HAP-1 (cell line): ENCODE results near the gene KCNN3.
A peak's percentile ranks its signal among the peaks of the same experiment; 100 is the strongest.

Experiments used
- DNase-seq, 2 experiments: peaks; one replicate each; pipeline ENCODE4 v3.0.0-alpha.2; 2016 to 2020; ENCODE audit warnings: low spot score in 2 of 2
- H3K27me3 ChIP-seq: fragments of 250-450 bp; sonication (Bioruptor Pico); 2 replicates; pipeline ENCODE4 v1.5.1; 2020; ENCODE audit warnings: low read depth, mild to moderate bottlenecking, moderate library complexity
- H3K36me3 ChIP-seq: fragments of 250-450 bp; sonication (Bioruptor Pico); replicated peaks from 2 replicates; pipeline ENCODE4 v1.5.1; 2020; ENCODE audit warnings: mild to moderate bottlenecking
- H3K4me1 ChIP-seq: fragments of 250-450 bp; sonication (Bioruptor Pico); 2 replicates; pipeline ENCODE4 v1.5.1; 2020; ENCODE audit warnings: mild to moderate bottlenecking
- H3K4me3 ChIP-seq: fragments of 250-450 bp; sonication (Bioruptor Pico); 2 replicates; pipeline ENCODE4 v1.5.1; 2020; ENCODE audit warnings: mild to moderate bottlenecking, moderate library complexity
- H3K9me3 ChIP-seq: fragments of 250-450 bp; sonication (Bioruptor Pico); 2 replicates; pipeline ENCODE4 v1.5.1; 2020; ENCODE audit warnings: mild to moderate bottlenecking, moderate library complexity
- in situ Hi-C: fragments of 300-500 bp; cut with MboI; formaldehyde crosslinking; loops from 3 replicates; pipeline ENCODE4 v1.14.3; 2020; ENCODE audit warnings: low sequenced_read_pairs, inconsistent platforms, mixed read lengths

The KCNN3 gene

DNA sequence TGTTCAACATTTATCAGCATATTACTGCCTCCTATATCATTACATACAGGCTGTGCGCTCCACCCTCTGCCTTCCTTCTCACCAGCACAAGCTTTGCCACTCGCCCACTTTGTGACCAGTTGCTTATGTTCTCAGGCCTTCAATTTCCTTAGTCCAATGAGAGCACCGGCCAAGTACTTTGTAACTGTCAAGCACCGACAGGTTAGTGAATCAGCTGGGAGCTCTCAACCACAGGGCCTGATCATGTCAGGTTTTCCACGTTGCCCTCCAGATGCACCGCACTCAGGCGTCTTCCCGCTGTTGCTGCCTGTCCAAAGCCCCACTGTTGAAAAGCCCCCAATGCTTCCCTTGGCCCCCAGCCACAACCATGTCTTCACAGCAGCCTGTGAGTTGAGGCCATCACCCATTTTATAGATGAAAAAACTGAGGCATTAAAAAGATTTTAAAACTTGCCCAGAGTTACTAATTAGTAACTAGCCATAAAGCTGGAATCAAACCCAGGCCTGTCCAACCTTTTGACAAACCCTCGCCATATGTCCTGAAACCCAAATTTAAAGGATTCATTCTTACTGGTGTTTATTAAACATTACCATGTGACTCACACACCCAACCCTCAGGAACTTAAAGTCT is 3.4 kb upstream of the KCNN3 start:
- H3K4me3 ChIP-seq: no peak overlapping the region
- in situ Hi-C loops: no loop called here
- H3K36me3 ChIP-seq: no peaks in the 10 kb centered on the region
- no peaks in the 10 kb centered on the region for H3K9me3 ChIP-seq
- peaks cover 13% of the 10 kb centered on the region for H3K4me1 ChIP-seq
- no peak for DNase-seq
- H3K27me3 ChIP-seq: no peaks in the 10 kb centered on the region

DNA sequence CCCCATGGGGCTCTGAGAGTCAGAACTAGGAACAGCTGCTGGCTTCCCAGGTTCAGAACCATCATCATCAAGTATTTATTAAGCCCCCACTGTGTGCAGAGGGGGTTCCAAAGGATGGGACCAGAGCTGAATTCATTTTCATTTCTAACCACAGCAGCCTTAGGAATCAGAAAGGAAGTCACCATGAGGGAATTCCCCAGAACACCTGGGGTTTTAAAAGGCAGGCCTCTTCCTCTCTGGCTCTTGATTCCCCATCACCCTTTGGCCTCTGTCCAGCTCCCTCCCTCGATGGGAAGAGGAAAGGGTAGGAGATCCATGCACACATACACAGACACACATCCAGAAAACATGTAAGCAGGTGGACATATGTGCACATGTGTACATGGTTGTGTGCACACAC is 1.3 kb upstream of the KCNN3 start:
- in situ Hi-C loops: no loop called here
- no peak for DNase-seq
- no peaks in the 10 kb centered on the region for H3K9me3 ChIP-seq
- no peaks in the 10 kb centered on the region for H3K36me3 ChIP-seq
- peaks cover 19% of the 10 kb centered on the region for H3K4me1 ChIP-seq
- no peak overlapping the region for H3K4me3 ChIP-seq
- H3K27me3 ChIP-seq: peaks cover 4% of the 10 kb centered on the region; the same call in 1 of the 2 replicates

DNA sequence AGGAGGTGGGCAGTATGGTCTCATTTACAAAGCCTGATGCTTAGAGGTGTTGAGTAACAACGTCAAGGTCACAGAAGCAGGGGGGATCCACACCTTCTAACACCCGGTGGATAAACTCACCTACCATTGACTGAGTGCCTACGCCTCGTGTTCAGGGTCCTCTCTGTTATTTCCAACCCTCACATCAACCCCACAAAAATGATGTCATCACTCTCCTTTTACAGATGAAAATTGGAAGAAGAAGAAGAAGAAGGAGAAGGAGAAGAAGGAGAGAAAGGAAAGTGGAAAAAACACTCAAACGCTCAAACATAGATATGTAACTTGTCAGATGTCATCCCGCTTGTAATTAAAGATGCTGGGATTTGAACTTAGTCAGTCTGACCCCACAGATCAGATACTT is 653 bp upstream of the KCNN3 start:
- H3K4me3 ChIP-seq: no peak overlapping the region
- no peaks in the 10 kb centered on the region for H3K9me3 ChIP-seq
- no peak for DNase-seq
- peaks cover 19% of the 10 kb centered on the region for H3K4me1 ChIP-seq
- in situ Hi-C loops: no loop called here
- H3K36me3 ChIP-seq: no peaks in the 10 kb centered on the region
- peaks cover 4% of the 10 kb centered on the region; the same call in 1 of the 2 replicates for H3K27me3 ChIP-seq

DNA sequence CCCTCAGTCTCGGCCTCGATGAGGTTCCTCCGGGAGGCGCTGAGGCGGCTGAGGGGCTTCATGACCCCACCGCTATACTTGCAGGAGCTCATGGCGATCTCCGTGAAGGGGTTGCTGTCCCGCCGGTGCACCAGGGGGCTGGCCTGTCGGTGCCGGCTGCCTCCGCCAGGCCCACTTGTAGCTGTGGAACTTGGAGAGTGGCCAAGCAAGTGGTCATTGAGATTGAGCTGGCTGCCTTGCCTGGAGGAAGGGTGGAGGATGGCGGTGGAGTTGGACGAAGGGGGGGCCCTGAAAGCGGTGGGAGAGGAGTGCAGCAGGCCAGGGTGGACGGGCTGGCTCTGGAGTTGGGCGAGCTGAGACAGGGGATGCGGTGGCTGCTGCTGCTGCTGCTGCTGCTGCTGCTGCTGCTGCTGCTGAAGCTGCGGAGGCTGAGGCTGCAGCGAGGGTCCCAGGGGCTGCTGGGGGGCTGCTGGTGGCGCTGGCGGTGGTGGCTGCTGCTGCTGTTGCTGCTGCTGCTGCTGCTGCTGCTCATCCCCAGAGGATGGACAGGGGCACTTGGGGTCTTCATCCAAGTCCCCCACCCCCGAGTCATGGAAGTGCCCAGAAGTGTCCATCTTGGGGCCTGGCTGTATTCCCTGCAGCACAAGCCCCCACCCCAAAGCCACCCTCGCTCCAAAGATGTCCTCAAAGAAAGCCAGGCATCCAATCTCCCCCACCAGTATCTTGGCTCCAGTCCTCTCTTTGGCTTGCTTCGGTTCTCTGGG is 548 bp downstream of the KCNN3 start:
- peak overlapping the region; percentile 22 for H3K4me3 ChIP-seq
- in situ Hi-C loops: no loop called here
- no peaks in the 10 kb centered on the region for H3K9me3 ChIP-seq
- peaks cover 4% of the 10 kb centered on the region; the same call in 1 of the 2 replicates for H3K27me3 ChIP-seq
- peak in 1 of 2 experiments; percentile 54 for DNase-seq
- H3K4me1 ChIP-seq: peaks cover 19% of the 10 kb centered on the region
- H3K36me3 ChIP-seq: no peaks in the 10 kb centered on the region

DNA sequence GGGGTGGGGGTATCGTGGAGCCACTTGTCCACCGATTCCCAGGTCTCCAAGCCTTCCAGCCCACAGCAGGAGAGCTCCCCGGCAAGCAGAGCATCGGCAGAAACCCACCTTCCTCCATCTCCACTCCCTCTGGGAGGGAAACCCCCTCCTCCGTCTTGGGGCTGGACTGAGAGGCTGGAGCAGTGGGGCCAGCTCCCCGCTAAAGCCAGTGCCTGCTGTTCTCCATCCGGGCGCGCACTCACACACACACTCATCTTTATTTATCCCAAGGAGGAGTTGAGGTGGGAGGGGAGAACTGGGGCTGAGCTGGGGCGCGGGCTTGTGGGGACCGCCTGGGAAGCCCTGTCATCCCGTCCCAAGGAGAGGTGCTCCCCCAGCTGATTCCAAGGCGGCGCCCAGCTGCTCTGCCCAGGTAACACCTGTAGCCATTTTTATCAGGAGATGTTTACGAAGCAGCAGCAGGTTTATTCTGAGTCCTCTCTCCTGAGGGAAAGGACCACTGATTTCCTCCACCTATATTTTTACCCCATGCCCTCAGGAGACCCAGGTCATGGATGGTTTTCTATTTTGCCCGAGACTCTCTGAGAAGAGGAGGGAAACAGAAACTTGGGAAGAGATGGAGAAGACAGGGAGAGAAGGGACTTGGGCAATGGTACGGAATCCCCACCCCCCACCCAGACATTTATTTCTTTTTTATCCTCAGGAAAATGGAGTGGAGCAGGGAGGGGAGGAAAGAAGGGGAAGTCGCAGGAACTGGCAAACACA is 2.1 kb downstream of the KCNN3 start:
- DNase-seq: no peak
- in situ Hi-C loops: no loop called here
- Histone ChIP-seq H3K4me1 (peaks cover 19% of the 10 kb centered on the region), H3K4me3 (peak overlapping the region; percentile 22), H3K9me3 (no peaks in the 10 kb centered on the region), H3K27me3 (peaks cover 4% of the 10 kb centered on the region; the same call in 1 of the 2 replicates), H3K36me3 (no peaks in the 10 kb centered on the region)

DNA sequence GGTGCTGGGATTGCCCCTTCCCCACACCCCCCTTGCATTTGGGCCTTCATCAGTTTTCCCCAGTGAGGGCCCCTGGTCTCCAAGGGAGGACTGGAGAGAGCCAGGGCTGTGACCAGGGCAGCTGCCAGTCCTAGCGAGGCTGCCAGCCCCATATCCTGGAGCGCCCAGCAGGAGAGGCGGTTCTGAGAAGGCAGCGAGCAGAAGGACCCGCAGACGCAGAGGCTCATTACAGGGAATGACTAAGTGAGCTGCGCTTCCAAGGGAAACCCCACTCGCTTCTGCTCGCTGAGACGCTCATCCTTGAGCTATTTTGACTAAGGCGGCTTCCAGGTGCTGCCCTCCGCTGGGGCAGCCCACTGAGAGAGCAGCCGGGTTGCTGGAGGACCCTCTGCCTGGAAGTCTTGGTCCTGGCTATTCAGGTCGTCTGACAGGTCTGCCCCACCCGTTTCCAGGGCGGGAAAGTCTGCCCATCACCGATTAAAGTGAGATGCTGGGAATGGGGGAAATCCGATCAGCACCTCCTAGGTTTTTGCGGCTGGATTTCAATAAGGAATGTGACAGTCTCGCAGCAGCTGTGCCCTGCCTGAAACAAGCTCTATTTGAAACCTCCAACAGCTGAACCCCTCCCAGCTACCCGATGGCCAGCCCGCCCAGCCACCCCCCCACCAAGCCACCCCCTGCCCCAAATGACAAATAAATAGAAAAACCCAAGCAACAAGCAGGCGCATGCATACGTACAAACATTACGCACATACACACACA is 2.8 kb downstream of the KCNN3 start:
- in situ Hi-C loops: no loop called here

DNA sequence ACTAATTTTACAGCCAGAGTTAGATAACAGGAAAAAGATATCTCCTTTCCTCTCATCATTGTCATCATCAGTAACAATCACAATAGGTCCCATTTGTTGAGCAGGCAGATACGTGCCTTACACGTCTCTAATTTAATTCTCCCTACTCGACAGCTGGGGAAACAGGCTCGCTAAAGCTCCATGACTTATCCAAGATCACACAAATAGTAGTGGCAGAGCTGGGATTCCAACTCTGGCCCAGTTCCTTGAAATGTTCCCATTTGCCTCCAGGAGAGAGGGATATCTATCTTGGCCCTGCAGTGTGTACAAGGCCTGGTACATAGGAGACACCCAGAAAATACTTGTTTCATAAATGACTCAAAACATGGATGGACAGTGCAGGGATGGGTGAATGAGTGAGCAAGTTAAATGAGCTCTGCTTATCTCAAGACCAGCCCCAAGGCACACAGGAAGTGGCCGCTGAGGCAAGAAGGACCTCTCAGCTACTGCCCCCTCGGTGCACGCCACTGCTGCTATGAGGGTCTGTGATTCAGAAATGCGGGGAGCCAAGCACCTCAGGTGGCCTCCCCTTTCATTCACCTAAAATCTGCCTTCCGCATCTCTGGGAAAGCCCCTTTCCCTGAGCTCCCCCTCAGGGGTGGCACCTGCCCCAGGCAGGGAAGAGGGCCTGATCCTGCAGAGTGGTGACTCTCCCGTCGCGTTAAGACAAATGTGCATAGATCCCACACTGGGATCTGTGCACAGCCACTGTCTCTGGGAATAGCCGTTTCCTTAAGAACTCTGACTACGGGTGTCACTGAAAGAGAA is 3.6 kb downstream of the KCNN3 start:
- no peak for DNase-seq
- in situ Hi-C loops: no loop called here
- Histone ChIP-seq H3K27me3 (peaks cover 4% of the 10 kb centered on the region; the same call in 1 of the 2 replicates), H3K4me3 (no peak overlapping the region), H3K36me3 (no peaks in the 10 kb centered on the region), H3K4me1 (peaks cover 19% of the 10 kb centered on the region), H3K9me3 (no peaks in the 10 kb centered on the region)

More for the DNA sequence above, 2.8 kb downstream of the KCNN3 start:
- H3K27me3 ChIP-seq: peaks cover 4% of the 10 kb centered on the region; the same call in 1 of the 2 replicates
- no peaks in the 10 kb centered on the region for H3K9me3 ChIP-seq
- H3K36me3 ChIP-seq: no peaks in the 10 kb centered on the region
- DNase-seq: no peak
- H3K4me3 ChIP-seq: no peak overlapping the region
- peaks cover 19% of the 10 kb centered on the region for H3K4me1 ChIP-seq

DNA sequence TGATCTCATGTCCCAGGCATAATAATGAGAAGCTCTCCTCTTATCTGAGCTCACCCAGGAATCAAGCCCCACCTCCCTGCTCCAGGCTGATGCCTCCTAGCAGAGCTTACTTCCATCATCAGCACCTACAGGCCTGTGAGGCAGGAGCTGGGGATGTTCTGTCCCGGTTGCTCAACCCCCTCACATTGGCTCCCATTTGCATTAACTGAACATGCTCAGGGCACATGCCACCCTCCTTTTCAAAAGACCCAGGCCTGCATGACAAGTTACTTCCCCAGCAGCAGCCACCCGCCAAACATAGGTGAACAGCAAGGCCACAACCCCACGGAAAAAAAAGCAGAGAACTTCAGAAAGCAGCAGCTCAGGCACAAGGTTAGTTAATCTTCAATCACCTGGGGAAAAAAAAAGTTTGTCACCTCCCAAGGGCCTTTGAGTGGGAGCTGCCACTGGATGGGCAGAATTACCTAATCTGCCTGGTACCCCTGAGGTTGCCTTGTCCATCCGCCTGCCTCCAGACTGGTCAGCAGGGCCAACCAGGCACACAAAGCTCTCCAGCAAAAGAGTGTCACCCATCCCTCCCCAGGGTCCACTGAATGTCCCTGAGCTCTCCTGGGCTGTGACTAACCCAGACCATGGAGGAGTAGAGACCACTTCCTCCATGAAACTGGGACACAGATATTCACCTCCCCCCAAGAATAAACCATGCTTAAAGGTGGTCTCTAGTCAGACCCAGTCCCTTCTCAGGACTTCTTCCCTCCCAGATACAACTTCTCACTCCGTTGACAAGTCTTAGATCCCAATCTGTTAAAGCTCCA is 4.4 kb downstream of the KCNN3 start:
- no peak for DNase-seq
- Histone ChIP-seq H3K9me3 (no peaks in the 10 kb centered on the region), H3K4me1 (peaks cover 19% of the 10 kb centered on the region), H3K36me3 (no peaks in the 10 kb centered on the region), H3K27me3 (peaks cover 4% of the 10 kb centered on the region; the same call in 1 of the 2 replicates), H3K4me3 (no peak overlapping the region)
- in situ Hi-C loops: no loop called here

- in situ Hi-C loops: no loop called here
- H3K9me3 ChIP-seq: no peaks in the 10 kb centered on the region
- peaks cover 12% of the 10 kb centered on the region for H3K4me1 ChIP-seq
- H3K27me3 ChIP-seq: peaks cover 4% of the 10 kb centered on the region; the same call in 1 of the 2 replicates
- no peaks in the 10 kb centered on the region for H3K36me3 ChIP-seq
- no peak for DNase-seq
- no peak overlapping the region for H3K4me3 ChIP-seq
Observed at GRCh38 chr1:154864189-154864975, 5.7 kb downstream of the KCNN3 start.

DNA sequence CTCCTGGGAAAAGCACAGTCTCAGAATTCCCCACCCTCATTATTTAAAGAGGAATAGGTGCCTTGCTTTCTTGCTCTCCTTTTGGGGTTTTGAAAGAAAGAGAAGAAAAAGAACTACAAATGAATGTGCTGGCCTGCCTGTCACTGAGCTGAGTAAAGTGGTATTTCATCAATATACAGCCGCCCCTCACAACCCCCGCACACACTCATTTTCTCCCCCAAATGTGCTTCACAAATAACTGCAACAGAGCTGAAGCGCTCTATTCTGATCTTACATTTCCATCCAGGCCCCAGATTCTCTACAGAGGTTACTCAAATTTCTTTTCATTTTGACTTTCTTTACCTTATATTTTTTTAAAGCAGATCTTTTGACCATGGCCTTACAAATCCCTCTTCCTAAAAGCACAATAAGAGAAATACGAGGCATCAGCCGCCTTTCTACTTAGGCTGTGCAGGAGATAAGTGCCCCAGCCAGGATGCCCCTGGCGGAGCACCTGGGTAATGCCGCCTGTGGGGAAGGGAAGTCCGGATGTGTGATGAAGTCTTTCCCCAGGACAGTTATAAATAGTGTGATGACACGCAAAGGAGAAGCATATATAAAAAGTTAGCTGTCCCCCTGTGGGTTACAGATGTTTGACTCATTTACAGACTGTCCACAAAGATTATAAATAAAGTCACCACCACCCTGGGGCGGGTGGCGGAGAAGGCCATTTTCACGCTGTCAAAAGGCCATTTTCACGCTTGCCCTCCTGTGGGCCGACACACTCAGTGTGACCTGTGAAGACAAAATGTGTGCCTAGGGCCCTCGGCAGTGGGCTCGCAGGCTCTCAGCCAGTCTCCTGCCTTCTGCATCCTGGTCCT is 6.5 kb downstream of the KCNN3 start:
- Histone ChIP-seq H3K9me3 (no peaks in the 10 kb centered on the region), H3K36me3 (no peaks in the 10 kb centered on the region), H3K27me3 (peaks cover 4% of the 10 kb centered on the region; the same call in 1 of the 2 replicates), H3K4me1 (peaks cover 7% of the 10 kb centered on the region), H3K4me3 (no peak overlapping the region)
- in situ Hi-C loops: no loop called here
- DNase-seq: peak; percentile 38 to 76

DNA sequence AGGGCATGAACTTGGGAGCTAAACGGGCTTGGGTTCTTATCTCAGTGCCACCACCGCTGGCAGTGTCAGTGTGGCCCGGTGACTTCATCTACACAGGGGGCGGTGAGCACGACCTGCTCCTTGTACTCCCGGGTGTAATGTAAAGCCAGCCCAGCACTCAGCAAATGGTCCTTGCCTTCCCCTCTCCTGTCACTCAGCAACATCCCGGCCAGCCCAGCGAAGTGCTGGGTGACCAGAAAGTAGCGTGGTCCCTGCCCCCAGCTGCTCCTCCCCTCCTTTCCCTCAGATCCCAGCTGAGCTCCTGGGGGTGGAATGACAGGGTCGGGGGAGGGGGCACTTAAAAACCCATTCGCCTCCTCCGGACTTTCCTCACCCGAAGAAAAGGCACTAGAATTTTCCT is 7.2 kb downstream of the KCNN3 start:
- no peaks in the 10 kb centered on the region for H3K36me3 ChIP-seq
- in situ Hi-C loops: no loop called here
- no peak overlapping the region for H3K4me3 ChIP-seq
- H3K4me1 ChIP-seq: peaks cover 3% of the 10 kb centered on the region
- no peak for DNase-seq
- peaks cover under 1% of the 10 kb centered on the region; the same call in 1 of the 2 replicates for H3K27me3 ChIP-seq
- no peaks in the 10 kb centered on the region for H3K9me3 ChIP-seq
